Stimulated activated CD4-positive, alpha-beta T cell treated with anti-CD3 and anti-CD28 coated beads, TNF-alpha, amount 100 ng/mL, for 24 hours (primary cell): ENCODE data around the gene OR2T35.

ENCODE experiments used
- DNase-seq, 3 experiments: peaks; one replicate each; pipeline ENCODE4 v3.0.0-alpha.2; 2020; ENCODE audit warnings: low read depth in 3 of 3

The OR2T35 gene

DNA sequence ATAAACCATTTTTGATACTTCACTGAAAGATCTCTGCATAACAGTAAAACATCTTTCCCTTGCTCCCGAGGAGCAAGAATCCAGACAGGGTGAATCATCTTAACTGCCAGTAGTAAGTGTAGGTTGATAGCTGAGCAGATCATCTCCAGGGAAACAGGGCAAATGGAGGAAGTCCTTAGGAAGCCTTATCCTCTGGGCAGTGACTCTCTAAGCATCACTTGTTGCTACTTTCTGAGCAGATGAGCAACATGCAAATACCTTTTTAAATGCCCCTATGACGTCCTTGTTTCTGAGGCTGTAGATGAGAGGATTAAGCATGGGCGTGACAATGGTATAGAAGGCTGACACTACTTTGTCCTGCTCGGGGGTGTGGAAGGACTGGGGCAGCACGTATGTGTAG lies 19.1 kb downstream of the OR2T35 start:
- no peak for DNase-seq

DNA sequence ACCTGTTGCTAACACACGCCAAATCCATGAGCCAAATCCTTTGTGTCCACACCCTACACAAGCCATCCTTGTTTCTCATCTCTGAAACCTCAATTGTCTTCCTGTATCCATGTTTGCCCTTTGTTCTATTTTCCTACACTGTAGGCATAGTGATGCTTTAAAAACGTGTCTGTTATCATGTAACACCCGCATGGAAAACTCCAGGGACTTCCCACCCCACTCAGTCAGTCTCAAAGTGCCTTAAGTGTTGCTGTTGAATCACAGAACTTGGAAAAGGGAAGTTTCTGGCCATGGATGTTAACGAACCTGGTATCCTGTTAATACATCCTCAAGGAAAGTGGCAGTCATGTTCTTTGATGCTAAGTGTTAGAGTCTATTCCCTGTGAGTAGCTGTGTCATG lies 19.9 kb downstream of the OR2T35 start:
- DNase-seq, result no peak

DNA sequence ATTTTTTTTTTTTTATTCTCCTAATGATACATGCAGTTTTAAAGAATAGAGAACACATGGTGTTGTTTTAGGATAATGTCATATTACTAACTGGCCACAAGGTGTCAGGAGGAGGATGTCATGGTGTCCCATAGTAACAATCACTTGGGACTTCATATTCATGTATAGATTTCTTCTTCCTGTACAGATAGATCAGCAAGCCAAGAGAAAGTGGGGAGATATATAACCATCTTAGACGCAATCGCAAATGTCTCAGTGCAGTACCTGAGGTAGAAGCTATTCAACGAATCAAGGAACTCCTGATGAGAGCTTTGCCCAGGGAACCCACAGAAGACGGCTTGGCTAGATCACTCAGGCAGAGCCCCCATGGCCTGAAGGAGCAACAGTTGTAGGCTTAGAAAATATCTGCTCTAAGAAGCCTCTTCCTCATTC lies 22.5 kb downstream of the OR2T35 start:
- no peak for DNase-seq

DNA sequence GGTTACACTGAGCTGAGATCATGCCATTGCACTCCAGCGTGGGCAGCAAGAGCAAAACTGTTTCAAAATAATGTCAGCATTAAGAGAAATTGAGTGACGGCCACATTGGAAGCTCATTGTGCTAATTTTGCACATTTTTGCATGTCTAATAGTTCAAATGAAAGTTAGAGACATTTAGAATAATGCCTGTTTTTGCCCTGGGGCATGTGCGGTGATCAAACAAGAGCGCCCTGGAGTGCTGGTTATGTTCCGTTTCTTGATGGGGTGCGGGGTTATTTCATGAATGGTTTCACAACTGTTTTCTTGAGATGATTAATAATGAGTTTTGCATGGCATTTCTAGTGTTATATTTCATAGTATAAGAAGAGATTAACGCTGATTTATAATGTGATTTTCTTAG lies 23.3 kb downstream of the OR2T35 start:
- no peak for DNase-seq

DNA sequence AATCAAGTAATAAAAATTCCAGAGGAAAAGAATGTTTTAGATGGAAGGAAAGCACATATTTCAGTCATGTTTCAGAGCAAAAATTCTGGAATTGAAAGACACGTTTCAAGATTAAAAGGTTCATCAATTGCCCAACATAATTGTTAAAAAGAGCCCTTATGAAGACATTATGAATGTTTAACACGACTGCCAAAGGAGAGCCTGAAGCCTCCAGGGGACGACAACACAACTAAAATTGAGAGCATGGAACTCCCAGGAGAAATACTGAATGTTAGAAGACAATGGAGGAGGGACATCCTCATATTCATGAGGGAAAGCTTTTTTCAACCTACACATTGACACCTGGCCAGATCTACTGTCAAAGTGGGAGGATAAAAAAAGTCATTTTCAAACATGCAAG lies 26.2 kb downstream of the OR2T35 start:
- peak; percentile 11 to 59 (median 24) for DNase-seq

DNA sequence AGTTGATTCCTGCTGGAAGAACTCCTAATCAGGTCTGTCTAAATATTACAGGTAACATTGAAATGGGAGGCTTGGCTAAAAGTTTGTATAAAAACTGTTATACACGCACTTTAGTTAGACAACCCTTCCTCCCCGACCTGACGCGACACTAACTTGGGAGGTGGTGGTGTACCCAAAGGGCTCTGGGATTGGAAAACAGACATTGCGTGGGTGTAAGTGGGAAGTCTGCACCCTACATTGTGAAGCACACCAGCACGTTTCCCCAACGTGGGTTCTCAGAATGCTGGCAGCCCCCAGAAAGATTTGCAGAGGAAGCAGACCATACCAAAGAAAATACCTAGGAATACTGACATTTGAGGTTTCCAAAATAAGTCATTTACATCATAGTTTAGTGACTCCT lies 27.0 kb downstream of the OR2T35 start:
- no peak for DNase-seq

DNA sequence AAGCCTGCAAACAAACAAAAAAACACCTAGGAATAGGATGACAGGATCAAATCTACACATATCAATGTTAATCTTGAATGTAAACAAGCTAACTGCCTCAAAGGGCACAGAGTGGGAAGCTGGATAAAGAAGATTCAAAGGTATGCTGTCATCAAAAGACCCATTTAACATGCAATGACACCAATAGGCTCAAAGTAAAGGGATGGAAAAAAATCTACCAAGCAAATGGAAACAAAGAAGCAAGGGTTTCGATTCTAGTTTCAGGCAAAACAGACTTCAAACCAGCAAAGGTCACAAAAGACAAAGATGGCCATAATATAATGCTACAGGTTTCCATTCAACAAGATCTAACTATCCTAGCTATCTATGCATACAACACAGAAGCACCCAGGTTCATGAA lies 31.3 kb downstream of the OR2T35 start:
- DNase-seq, result no peak

DNA sequence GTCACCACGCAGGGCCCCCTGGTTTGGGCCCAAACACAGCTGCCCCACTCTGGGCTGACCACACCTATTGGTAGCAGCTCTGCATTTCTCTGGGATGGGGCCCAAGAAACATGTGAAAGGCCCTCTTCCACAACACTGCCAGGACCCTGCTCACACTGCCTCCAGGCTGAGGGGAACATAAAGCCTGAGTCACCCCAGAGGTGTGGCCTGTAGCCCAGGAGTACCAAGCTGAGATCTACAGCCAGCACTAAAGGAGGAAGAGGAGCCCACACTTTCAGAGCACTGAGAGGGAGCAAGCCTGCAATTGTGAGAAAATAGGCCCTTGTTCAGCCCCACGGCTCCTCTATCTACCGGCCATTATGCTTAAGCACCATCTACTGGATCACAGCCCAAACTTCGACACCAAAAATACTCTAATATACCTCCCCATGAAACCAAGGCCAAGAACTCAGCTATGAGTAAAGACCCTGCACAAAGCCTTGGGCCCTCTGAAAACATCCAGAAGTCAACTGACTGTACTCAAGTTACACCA lies 33.1 kb downstream of the OR2T35 start:
- DNase-seq, result peak in 1 of 3 experiments; percentile 5

DNA sequence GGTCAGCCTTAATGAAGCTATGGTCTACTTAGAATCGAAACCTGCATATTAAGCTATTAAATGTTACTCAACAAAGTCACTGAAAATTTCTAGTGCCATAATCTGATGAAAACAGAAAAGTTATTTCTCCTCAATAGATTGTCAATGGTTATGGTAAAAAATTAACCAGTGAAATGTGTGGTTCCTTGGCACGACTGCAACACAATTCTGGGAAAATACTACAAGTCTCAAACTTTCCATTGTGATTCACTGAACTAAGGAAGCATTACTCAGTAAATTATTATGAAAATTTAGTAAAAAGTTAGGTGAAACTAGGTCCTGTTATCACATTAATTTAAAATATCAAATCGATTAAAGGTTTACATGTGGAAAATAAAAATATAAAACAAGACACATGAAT lies 34.8 kb downstream of the OR2T35 start:
- no peak for DNase-seq

DNA sequence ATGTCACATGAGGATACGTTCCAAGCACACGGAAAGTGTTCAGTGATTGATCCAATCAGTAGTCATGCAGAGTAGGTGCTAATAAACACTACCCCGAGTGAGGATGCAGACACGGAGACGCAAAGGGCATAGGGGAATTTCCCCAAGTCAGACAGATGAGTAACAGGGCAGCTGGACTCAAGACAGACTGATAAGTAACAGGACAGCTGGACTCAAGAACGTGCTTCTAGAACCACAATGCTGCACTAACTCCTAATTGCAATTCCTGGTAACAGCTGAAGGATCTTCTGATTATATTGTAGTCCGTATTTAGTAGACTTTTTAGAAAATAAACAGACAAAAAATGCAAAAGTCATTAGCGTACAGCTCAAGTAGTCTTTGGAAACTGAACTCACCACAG lies 45.7 kb downstream of the OR2T35 start:
- DNase-seq, result no peak

DNA sequence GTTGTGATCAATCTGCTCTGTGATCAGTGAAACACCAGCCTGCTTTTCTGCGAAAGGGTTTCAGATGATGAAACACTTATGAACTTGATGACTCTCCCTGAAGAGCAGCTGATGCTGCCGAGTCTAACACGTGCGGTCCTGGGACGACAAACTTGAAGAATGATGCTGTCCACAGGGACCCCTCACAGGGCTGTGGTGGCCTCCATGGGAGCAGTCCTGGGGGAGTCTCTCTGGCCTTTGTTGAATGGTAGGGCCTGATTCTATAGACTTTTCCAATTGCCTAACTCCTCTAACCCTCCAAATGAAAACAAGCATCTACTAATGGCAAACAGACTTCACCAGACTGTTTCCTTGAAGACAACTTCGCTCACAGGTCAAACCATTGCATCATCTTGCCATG lies 47.5 kb downstream of the OR2T35 start, which contains the start of gene OR2T10:
Gene OR2T10, minus strand, starts transcription at position 112 of the 400 bp plus-strand sequence. CDS start 3,932 bp downstream, outside the sequence.
- no peak for DNase-seq

DNA sequence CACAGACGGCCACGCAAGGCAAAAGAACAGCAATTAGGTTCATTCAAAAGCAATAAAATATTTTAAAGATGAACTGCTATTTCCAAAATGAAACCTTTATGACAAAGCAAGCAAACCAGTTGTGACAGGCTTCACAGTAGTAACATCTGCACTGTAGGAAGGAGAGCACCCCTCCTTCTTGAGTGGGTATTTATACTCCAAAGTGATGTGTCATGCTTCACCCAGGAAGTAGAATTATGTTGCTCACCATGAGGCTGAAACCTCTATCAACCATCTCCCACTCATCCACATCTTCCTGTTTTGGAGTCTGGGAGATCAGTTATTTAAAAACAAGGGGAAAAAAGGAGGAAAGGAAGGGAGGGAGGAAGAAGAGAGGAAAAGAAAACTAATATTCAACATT lies 48.5 kb downstream of the OR2T35 start:
- no peak for DNase-seq

DNA sequence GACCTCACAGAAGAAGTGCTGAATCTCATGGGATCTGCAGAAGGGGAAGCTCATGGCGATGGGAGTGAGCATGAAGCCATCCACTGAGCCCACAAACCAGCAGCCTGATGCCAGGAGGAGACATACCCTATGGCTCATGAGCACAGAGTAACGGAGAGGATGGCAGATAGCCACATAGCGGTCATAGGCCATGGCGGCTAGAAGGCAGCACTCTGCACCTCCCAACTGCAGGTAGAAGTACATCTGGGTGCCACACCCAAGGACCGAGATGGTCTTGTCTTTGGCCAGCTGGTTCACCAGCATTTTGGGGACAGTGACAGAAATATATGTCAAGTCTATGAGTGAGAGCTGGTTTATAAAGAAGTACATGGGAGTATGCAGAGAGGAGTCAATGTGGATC lies 51.9 kb downstream of the OR2T35 start:
- no peak for DNase-seq

DNA sequence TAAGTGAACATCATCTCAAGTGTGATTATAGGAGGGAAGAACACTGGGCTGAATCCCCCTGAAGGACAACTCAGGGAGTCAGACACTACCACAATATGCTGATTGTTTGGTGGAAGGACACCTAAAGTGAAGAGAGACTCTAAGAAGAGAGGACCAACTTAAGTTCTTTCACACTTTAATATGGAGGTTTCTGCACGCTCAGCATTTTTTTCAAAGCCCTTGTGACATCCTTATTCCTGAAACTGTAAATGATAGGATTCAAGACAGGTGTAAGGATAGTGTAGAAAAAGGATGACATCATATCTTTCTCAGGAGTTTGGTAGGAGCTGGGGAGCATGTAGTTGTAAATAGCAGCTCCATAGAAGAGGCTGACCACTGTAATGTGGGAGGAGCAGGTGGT lies 52.4 kb downstream of the OR2T35 start:
- DNase-seq, result no peak

DNA sequence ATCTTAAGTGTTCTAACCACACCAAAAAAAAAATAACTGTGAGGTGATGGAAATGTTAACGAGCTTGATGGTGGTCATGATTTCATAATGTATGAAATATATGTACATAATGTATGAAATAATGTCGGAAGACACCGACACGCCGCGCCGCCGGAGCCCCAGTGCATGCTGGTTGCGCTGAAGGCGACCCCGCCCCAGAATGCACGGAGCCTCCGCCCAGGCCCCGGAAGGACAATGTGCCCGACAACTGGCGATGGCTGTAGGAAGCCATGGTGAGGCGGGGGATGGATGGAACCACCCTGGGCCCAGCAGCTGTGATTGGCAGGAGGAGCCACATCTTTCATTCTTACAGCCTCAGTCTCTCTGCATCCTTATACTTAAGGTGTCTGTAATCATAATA lies 55.0 kb downstream of the OR2T35 start:
- no peak for DNase-seq

DNA sequence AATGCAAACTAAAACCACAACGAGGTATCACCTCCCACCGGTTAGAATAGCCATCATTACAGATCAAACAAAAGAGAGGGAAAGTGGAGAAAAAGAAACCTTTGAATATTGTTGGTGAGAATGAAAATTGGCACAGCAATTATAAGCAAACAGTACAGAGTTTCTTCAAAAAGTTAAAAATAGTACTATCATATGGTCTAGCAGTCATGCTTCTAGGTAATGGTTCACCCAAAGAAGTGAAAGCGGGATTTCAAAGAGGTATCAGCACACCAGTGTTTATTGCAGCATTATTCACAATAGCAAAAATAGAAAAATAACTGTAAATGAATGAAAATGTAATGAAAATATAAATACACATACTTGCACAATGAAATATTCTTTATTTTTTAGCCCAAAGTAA lies 55.7 kb downstream of the OR2T35 start:
- DNase-seq, result no peak
